Karpas-422 (cell line): Measurements from ENCODE around the gene SOX1. TPM values are rescaled to one million over a fixed set of nuclear protein-coding genes. Genes with fewer than 3 reads are reported as not detected.

Experiments
- DNase-seq: peaks from one replicate; pipeline ENCODE4 v3.0.0-alpha.2; 2015
- H2AFZ ChIP-seq: fragments of 200-600 bp; sonication (generic); 2 replicates; pipeline ENCODE4 v1.6.1; 2014; ENCODE audit warnings: antibody characterized with exemption, low read length, mixed read lengths
- H3K27ac ChIP-seq: fragments of 200-600 bp; sonication (generic); 2 replicates; pipeline ENCODE4 v1.5.1; 2014; ENCODE audit warnings: mild to moderate bottlenecking, low read length, moderate library complexity
- H3K27me3 ChIP-seq: fragments of 200-600 bp; sonication (generic); 2 replicates; pipeline ENCODE4 v1.6.1; 2014; ENCODE audit warnings: low read length, mixed read lengths
- H3K36me3 ChIP-seq: fragments of 200-600 bp; sonication (generic); 2 replicates; pipeline ENCODE4 v1.6.1; 2014; ENCODE audit warnings: low read length, mixed read lengths; ENCODE audit not compliant: insufficient read depth
- H3K4me1 ChIP-seq: fragments of 200-600 bp; sonication (generic); 2 replicates; pipeline ENCODE4 v1.6.1; 2014; ENCODE audit warnings: mild to moderate bottlenecking, low read length, mixed read lengths
- H3K4me2 ChIP-seq: fragments of 200-600 bp; sonication (generic); 2 replicates; pipeline ENCODE4 v1.6.1; 2014; ENCODE audit warnings: low read length, low read depth, mild to moderate bottlenecking; ENCODE audit not compliant: poor library complexity, severe bottlenecking
- H3K4me3 ChIP-seq: fragments of 200-600 bp; sonication (generic); 2 replicates; pipeline ENCODE4 v1.5.1; 2014; ENCODE audit warnings: mild to moderate bottlenecking, antibody characterized with exemption, low read length, mixed read lengths
- H3K79me2 ChIP-seq: fragments of 200-600 bp; sonication (generic); 2 replicates; pipeline ENCODE4 v1.6.1; 2014; ENCODE audit warnings: mild to moderate bottlenecking, low read length, mixed read lengths
- H3K9ac ChIP-seq: fragments of 200-600 bp; sonication (generic); 2 replicates; pipeline ENCODE4 v1.6.0; 2014; ENCODE audit warnings: low read length
- H3K9me2 ChIP-seq: fragments of 200-600 bp; sonication (generic), shearing (Covaris generic); replicated peaks from 2 replicates; pipeline ENCODE4 v1.6.0; 2014; ENCODE audit warnings: mild to moderate bottlenecking, low read length, moderate library complexity; ENCODE audit not compliant: insufficient read depth
- H3K9me3 ChIP-seq: fragments of 300-700, 200-600 bp; sonication (generic); 2 replicates; pipeline ENCODE4 v1.6.1; 2014; ENCODE audit warnings: low read length, mixed read lengths
- H4K20me1 ChIP-seq: fragments of 200-600 bp; sonication (generic); 2 replicates; pipeline ENCODE4 v1.6.1; 2014; ENCODE audit warnings: mild to moderate bottlenecking, antibody characterized with exemption, low read length, low read depth; ENCODE audit not compliant: insufficient read depth
- total RNA-seq: library from RNA; depleted of rRNA; stranded (reverse); fragments of >200 nt; shearing (Covaris generic); gene quantifications from 2 replicates; pipeline ENCODE4 v1.2.3, GENCODE V29; 2014; ENCODE audit warnings: low replicate concordance

Gene SOX1
- total RNA-seq, 1 experiment from 2014 or later, result not detected

GRCh38 chr13:112042496-112042895 lies 24.5 kb upstream of the SOX1 start:
- no peak overlapping the region for H3K9ac ChIP-seq
- H4K20me1 ChIP-seq, result no peaks in the 10 kb centered on the region
- no peak for DNase-seq
- H3K79me2 ChIP-seq, result no peaks in the 10 kb centered on the region
- no peaks in the 10 kb centered on the region; the same call in 1 of the 2 replicates for H3K9me3 ChIP-seq
- H3K9me2 ChIP-seq, result no peaks in the 10 kb centered on the region
- H3K4me2 ChIP-seq, result no peak overlapping the region
- no peaks in the 10 kb centered on the region for H3K4me1 ChIP-seq
- no peak overlapping the region for H3K27ac ChIP-seq
- H3K4me3 ChIP-seq, result no peak overlapping the region
- H3K27me3 ChIP-seq, result no peaks in the 10 kb centered on the region
- H3K36me3 ChIP-seq, result no peaks in the 10 kb centered on the region
- no peak overlapping the region for H2AFZ ChIP-seq

DNA sequence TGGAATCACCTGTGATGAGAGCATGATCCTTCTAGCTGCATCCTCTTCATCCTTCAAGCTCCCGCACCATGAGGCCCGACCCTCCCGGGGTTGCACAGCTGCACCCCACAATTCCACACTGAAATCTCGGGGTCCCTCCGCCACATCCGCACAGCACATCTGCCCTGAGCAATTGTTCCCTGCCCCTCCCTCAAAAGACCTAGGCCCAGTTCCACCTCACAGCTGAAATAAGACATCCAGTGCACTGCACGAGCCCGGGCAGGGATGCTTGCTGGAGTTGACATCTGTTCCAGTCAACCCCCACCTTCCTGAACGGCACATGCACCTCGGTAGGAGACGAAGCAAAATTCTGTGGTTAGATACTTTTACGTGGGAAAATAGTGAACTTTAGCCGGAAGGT lies 14.7 kb upstream of the SOX1 start:
- Histone ChIP-seq H3K27me3 (no peaks in the 10 kb centered on the region), H3K9me2 (no peaks in the 10 kb centered on the region), H3K4me2 (no peak overlapping the region), H3K27ac (no peak overlapping the region), H3K4me1 (no peaks in the 10 kb centered on the region), H2AFZ (no peak overlapping the region), H3K9me3 (no peaks in the 10 kb centered on the region; the same call in 1 of the 2 replicates), H4K20me1 (no peaks in the 10 kb centered on the region), H3K36me3 (no peaks in the 10 kb centered on the region), H3K4me3 (no peak overlapping the region), H3K9ac (no peak overlapping the region), H3K79me2 (no peaks in the 10 kb centered on the region)
- no peak for DNase-seq

GRCh38 chr13:112053167-112053743 lies 13.7 kb upstream of the SOX1 start:
- H3K27ac ChIP-seq, result no peak overlapping the region
- H3K9ac ChIP-seq, result no peak overlapping the region
- H3K79me2 ChIP-seq, result no peaks in the 10 kb centered on the region
- no peaks in the 10 kb centered on the region for H4K20me1 ChIP-seq
- H3K4me3 ChIP-seq, result no peak overlapping the region
- H3K4me2 ChIP-seq, result no peak overlapping the region
- H2AFZ ChIP-seq, result no peak overlapping the region
- no peaks in the 10 kb centered on the region for H3K4me1 ChIP-seq
- H3K36me3 ChIP-seq, result no peaks in the 10 kb centered on the region
- no peak for DNase-seq
- H3K9me2 ChIP-seq, result no peaks in the 10 kb centered on the region
- H3K27me3 ChIP-seq, result no peaks in the 10 kb centered on the region
- H3K9me3 ChIP-seq, result no peaks in the 10 kb centered on the region; the same call in 1 of the 2 replicates

DNA sequence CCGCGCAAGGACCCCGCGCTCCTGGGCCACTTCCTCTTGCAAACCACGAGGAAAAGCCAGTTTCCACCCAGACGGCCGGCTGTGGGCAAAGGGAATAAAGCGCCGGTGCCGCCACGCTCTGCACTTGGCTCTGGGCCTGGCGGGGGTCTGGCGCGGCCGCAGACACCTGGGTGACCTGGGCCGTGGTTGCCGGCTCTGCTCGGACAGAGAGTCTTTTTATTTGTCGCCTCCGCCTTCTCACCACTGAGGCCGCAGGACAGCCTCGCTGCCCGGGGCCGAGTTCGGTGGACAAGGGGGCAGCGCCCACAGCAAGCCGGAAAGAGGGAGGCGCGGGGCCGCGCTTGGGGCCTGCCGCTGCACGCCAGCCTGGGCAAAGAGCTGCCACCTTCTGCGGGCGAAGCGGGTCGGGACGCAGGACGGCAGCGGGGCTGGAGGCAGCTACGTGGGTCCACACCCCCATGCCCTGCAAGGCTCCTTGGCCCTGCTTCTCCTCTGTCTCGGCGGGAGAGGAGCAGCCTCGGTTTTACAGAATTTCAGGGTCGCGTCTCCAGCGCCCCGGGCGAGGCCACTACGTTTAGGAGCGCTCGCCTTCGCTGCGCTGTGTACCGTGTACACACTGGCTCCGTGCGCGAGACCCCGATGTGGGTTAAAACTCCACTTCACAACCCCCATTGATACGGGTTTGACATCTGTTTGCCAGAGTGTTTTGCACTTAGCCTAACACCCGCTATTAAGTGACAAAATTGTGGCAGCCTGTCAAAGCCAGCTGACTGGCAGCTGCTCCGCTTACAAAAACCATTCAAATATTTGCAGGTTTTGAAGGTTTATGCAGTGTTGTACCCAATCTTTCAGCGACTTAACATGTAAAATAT lies 13.0 kb upstream of the SOX1 start:
- no peaks in the 10 kb centered on the region for H3K4me1 ChIP-seq
- no peak overlapping the region for H3K27ac ChIP-seq
- H3K27me3 ChIP-seq, result no peaks in the 10 kb centered on the region
- H3K9me3 ChIP-seq, result no peaks in the 10 kb centered on the region; the same call in 1 of the 2 replicates
- H4K20me1 ChIP-seq, result no peaks in the 10 kb centered on the region
- no peak for DNase-seq
- no peaks in the 10 kb centered on the region for H3K79me2 ChIP-seq
- H3K4me3 ChIP-seq, result no peak overlapping the region
- H3K36me3 ChIP-seq, result no peaks in the 10 kb centered on the region
- no peak overlapping the region for H3K4me2 ChIP-seq
- H3K9ac ChIP-seq, result no peak overlapping the region
- no peaks in the 10 kb centered on the region for H3K9me2 ChIP-seq
- no peak overlapping the region for H2AFZ ChIP-seq

GRCh38 chr13:112054616-112055015 lies 12.3 kb upstream of the SOX1 start:
- Histone ChIP-seq H3K4me1 (no peaks in the 10 kb centered on the region), H3K27me3 (no peaks in the 10 kb centered on the region), H3K27ac (no peak overlapping the region), H3K4me3 (no peak overlapping the region), H3K9me2 (no peaks in the 10 kb centered on the region), H3K36me3 (no peaks in the 10 kb centered on the region), H4K20me1 (no peaks in the 10 kb centered on the region), H2AFZ (no peak overlapping the region), H3K79me2 (no peaks in the 10 kb centered on the region), H3K9me3 (no peaks in the 10 kb centered on the region; the same call in 1 of the 2 replicates), H3K9ac (no peak overlapping the region), H3K4me2 (no peak overlapping the region)
- no peak for DNase-seq

DNA sequence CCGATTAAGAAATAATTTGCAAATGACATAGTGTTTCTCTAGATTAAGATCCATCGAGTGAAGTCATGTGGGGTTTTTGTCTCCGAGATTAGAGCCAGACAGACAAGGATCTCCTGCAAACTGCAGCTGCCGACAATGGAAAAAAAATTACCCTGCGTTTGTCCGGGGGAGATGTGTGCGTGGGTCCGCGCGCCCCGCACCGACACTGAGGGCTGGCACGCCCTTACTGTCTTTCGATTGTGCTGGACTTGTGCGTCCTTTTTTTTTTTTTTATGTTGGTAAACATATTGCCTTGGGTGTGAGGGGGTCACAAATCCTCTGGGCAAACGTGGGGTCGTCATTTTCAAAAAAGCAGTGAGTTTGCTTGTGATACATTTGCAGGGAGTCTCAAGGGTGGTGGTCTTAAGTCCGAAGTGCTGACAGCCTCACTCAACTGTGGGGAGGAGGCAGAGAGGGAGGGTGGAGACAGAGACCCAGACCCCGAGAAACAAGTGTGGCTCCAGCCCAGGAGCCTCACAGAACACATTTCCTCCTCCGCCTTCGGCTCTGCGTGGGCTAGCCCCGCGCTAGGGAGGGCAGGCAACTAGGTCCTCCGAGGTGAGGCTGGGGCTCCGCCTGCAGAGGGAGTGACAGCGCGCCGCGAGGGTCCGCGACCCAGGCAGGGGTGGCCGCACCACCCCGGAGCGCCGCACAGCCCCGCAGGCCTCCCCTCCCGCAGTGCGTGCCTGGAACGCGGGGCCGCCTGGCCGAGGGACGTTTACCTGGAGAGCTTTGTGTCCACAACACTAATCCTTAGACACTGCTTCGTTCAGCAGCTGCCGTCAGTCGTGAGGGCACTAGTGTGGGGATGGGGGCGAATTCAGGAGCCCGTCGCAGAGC lies 11.7 kb upstream of the SOX1 start:
- Histone ChIP-seq H2AFZ (no peak overlapping the region), H3K79me2 (no peaks in the 10 kb centered on the region), H3K27ac (no peak overlapping the region), H3K4me1 (no peaks in the 10 kb centered on the region), H3K9me3 (no peaks in the 10 kb centered on the region; the same call in 1 of the 2 replicates), H3K4me2 (no peak overlapping the region), H3K4me3 (no peak overlapping the region), H3K27me3 (no peaks in the 10 kb centered on the region), H3K9me2 (no peaks in the 10 kb centered on the region), H3K36me3 (no peaks in the 10 kb centered on the region), H4K20me1 (no peaks in the 10 kb centered on the region), H3K9ac (no peak overlapping the region)
- no peak for DNase-seq

DNA sequence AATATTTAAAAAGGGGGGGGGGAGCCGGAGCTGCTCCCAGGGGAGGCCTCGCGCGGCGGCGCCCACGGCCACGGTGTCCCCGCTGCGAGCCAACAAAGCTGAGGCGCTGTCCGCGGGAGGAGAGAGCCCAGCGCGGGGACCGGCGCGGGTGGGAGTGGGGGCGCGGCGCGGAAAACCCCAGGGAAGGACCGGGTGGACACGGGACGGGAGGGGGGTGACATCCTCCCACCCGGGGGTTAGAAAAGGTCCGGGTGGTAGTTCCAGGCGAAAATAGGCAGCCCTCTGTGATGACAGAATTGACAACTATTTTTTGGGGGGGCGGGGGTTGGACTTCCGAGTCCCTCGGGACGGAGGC lies 11.1 kb upstream of the SOX1 start:
- H3K4me2 ChIP-seq, result no peak overlapping the region
- no peaks in the 10 kb centered on the region for H4K20me1 ChIP-seq
- no peak overlapping the region for H3K9ac ChIP-seq
- no peaks in the 10 kb centered on the region for H3K79me2 ChIP-seq
- H3K4me1 ChIP-seq, result no peaks in the 10 kb centered on the region
- no peak overlapping the region for H3K27ac ChIP-seq
- no peak for DNase-seq
- H3K36me3 ChIP-seq, result no peaks in the 10 kb centered on the region
- H3K27me3 ChIP-seq, result no peaks in the 10 kb centered on the region
- no peak overlapping the region for H2AFZ ChIP-seq
- H3K4me3 ChIP-seq, result no peak overlapping the region
- no peaks in the 10 kb centered on the region; the same call in 1 of the 2 replicates for H3K9me3 ChIP-seq
- H3K9me2 ChIP-seq, result no peaks in the 10 kb centered on the region

DNA sequence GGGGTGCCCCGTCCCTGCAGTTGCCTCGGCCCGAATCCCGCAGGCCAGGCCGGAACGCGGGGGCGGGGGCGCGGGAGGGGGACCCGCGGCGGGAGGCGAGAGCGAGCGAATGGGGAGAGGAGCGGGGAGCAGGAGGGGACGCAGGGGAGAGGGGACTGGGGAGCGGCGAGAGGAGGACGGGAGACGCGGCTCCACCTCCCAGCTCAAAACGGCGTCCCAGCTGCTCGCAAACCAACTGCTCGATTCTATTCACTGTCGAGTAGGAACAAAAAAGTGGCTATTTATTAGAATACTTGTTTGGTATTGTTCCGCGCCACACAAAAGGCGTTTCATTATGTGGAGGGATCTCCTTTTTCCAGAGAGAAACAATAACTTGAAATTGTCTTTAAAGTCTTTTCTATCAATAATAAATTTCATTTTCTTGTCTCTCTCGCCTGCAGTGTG lies 10.6 kb upstream of the SOX1 start:
- Histone ChIP-seq H3K4me2 (no peak overlapping the region), H3K4me3 (no peak overlapping the region), H3K9me3 (no peaks in the 10 kb centered on the region; the same call in 1 of the 2 replicates), H2AFZ (no peak overlapping the region), H3K36me3 (no peaks in the 10 kb centered on the region), H4K20me1 (no peaks in the 10 kb centered on the region), H3K79me2 (no peaks in the 10 kb centered on the region), H3K4me1 (no peaks in the 10 kb centered on the region), H3K27me3 (no peaks in the 10 kb centered on the region), H3K27ac (no peak overlapping the region), H3K9ac (no peak overlapping the region), H3K9me2 (no peaks in the 10 kb centered on the region)
- no peak for DNase-seq
